Fibroblast of lung (primary cell): Measurements from ENCODE around the gene LAMTOR1.

Experiments
- EZH2 ChIP-seq: IDR thresholded peaks from 2 replicates; pipeline ENCODE4 v1.5.1; 2012; ENCODE audit warnings: low read length, control low read depth, mild to moderate bottlenecking; ENCODE audit errors: missing control alignments
- TF ChIP-seq, protein P1 (sequence below), 2 donors: IDR thresholded peaks in 1 of 2; conservative IDR thresholded peaks in 1 of 2; 1 replicate in 1 of 2; 2 replicates in 1 of 2; pipeline ENCODE4 v1.5.1; 2011 to 2012; ENCODE audit warnings: low read length in 2 of 2, control low read depth in 1 of 2, inconsistent platforms in 1 of 2, low read depth in 1 of 2, mild to moderate bottlenecking in 1 of 2

DNA sequence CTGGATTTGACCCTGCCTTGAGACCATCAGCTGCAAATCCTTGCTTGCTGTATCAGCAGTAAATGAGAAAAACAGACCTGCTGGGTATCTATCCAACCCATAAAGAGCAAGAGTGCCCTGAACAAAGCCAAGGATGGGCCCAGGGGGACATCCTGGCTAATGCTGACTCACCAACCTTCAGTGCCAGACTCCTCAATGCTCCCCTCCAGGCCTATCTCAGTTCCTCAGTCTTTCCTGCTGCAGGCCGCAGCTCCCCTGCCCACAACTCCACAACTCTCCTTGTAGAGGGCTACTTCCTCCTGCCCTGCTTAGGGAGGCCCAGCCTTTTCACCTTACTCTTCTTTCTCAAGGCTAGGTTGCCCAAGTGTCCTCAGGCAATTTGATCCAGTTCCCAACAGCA, 2.6 kb downstream of the LAMTOR1 start:
- TF ChIP-seq, protein P1, sequence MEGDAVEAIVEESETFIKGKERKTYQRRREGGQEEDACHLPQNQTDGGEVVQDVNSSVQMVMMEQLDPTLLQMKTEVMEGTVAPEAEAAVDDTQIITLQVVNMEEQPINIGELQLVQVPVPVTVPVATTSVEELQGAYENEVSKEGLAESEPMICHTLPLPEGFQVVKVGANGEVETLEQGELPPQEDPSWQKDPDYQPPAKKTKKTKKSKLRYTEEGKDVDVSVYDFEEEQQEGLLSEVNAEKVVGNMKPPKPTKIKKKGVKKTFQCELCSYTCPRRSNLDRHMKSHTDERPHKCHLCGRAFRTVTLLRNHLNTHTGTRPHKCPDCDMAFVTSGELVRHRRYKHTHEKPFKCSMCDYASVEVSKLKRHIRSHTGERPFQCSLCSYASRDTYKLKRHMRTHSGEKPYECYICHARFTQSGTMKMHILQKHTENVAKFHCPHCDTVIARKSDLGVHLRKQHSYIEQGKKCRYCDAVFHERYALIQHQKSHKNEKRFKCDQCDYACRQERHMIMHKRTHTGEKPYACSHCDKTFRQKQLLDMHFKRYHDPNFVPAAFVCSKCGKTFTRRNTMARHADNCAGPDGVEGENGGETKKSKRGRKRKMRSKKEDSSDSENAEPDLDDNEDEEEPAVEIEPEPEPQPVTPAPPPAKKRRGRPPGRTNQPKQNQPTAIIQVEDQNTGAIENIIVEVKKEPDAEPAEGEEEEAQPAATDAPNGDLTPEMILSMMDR (conservative IDR thresholded peaks at IDR 0.05 in 1 of 2, IDR thresholded peaks at IDR 0.05 in 1 of 2; ENCODE audit: low read depth in 1 of 2, low read length in 2 of 2): no peak
- no peak for TF ChIP-seq EZH2
